Mammary microvascular endothelial cell (primary cell): ENCODE data around the gene IL26. TPM values are rescaled to one million over a fixed set of nuclear protein-coding genes. Genes with fewer than 3 reads are reported as not detected.

ENCODE experiments used
- total RNA-seq: library from RNA; depleted of rRNA; stranded (reverse); fragments of >200 nt; gene quantifications from 2 replicates; pipeline ENCODE4 v1.2.3, GENCODE V29; 2015

Gene IL26
- total RNA-seq, result not detected in 2 replicates

GRCh38 chr12:68225576-68226476, at the start of gene IL26:
TSS of gene IL26 (minus strand) at chr12:68225810. CDS start at chr12:68225756, 54 bp downstream.

GRCh38 chr12:68253504-68253903, 27.9 kb upstream of the IL26 start, which contains the start of gene IL22:
TSS of gene IL22 (minus strand) at chr12:68253604. CDS start at chr12:68253448, 156 bp downstream.

DNA sequence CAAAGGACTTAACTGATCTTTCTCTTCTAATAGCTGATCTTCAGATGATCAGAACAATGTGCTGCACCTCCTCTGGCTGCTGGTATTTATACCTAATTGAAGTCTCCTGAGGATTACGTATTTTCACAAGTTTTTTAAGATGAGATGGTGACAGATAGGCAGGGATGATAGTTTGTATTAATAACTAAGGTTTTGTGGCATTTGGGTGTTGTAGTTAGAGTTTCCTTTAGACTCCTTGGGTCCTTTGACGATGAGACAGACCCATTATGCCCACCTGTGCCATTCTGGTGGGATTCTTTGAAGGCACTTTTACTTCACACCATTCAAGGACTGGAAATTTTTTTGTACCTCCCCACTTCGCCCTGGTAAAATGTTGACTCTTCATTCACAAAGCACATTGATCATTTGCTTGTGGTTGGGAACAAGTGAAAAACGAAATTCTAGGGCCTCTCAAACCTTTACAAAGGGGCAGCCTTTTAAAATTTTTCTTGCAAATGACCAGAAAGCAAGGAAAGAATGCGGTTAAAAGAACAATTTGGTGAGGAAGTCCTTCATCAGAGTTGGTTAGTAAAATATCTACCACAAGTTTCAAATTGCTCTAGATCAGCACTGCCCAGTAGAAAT, 65.8 kb downstream of the IL26 start, which contains the start of gene IFNG:
IFNG (minus strand) TSS at position 60 of the 624 bp plus-strand sequence. CDS start 125 bp downstream, outside the sequence.

Other genes with a start within 250 kb of the IL26 start
- gene IFNG-AS1, start 236.4 kb downstream of the IL26 start, total RNA-seq, result not detected in 2 replicates
- gene IFNG, start 66.1 kb downstream of the IL26 start, total RNA-seq, result not detected in 2 replicates
- gene IL22, start 27.8 kb upstream of the IL26 start, total RNA-seq, result not detected in 2 replicates
- 5.6 and 6.6 TPM in 2 replicates for gene MDM1, start 106.6 kb upstream of the IL26 start, total RNA-seq